ENCODE data around the gene ARHGEF17.

The ARHGEF17 gene

GRCh38 chr11:73324665-73325035 lies 16.6 kb downstream of the ARHGEF17 start:
- no peak overlapping the region for H3K4me3 ChIP-seq (ENCODE audit: low read depth, low read length)
- TF ChIP-seq, protein P1, sequence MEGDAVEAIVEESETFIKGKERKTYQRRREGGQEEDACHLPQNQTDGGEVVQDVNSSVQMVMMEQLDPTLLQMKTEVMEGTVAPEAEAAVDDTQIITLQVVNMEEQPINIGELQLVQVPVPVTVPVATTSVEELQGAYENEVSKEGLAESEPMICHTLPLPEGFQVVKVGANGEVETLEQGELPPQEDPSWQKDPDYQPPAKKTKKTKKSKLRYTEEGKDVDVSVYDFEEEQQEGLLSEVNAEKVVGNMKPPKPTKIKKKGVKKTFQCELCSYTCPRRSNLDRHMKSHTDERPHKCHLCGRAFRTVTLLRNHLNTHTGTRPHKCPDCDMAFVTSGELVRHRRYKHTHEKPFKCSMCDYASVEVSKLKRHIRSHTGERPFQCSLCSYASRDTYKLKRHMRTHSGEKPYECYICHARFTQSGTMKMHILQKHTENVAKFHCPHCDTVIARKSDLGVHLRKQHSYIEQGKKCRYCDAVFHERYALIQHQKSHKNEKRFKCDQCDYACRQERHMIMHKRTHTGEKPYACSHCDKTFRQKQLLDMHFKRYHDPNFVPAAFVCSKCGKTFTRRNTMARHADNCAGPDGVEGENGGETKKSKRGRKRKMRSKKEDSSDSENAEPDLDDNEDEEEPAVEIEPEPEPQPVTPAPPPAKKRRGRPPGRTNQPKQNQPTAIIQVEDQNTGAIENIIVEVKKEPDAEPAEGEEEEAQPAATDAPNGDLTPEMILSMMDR (conservative IDR thresholded peaks at IDR 0.05; ENCODE audit: low read depth, low read length), result no peak
- DNase-seq (ENCODE audit: low read depth), result no peak

GRCh38 chr11:73325036-73325981 lies 17.2 kb downstream of the ARHGEF17 start:
- peak; percentile 53 for DNase-seq (ENCODE audit: low read depth)
- TF ChIP-seq, protein P1 (conservative IDR thresholded peaks at IDR 0.05; ENCODE audit: low read depth, low read length), result no peak
- H3K4me3 ChIP-seq (ENCODE audit: low read depth, low read length), result no peak overlapping the region

- peak; percentile 82 for DNase-seq (ENCODE audit: low read depth)
- H3K4me3 ChIP-seq (ENCODE audit: low read depth, low read length), result no peak overlapping the region
- TF ChIP-seq, protein P1 (conservative IDR thresholded peaks at IDR 0.05; ENCODE audit: low read depth, low read length), result no peak
These were observed 19.1 kb downstream of the ARHGEF17 start for GRCh38 chr11:73326929-73327811.

GRCh38 chr11:73327812-73328364 lies 19.8 kb downstream of the ARHGEF17 start:
- no peak overlapping the region for H3K4me3 ChIP-seq (ENCODE audit: low read depth, low read length)
- TF ChIP-seq, protein P1 (conservative IDR thresholded peaks at IDR 0.05; ENCODE audit: low read depth, low read length), result no peak
- no peak for DNase-seq (ENCODE audit: low read depth)

GRCh38 chr11:73330569-73331093 lies 22.6 kb downstream of the ARHGEF17 start:
- TF ChIP-seq, protein P1 (conservative IDR thresholded peaks at IDR 0.05; ENCODE audit: low read depth, low read length), result peak; percentile 76
- DNase-seq (ENCODE audit: low read depth), result peak; percentile 76
- H3K4me3 ChIP-seq (ENCODE audit: low read depth, low read length), result no peak overlapping the region

DNA sequence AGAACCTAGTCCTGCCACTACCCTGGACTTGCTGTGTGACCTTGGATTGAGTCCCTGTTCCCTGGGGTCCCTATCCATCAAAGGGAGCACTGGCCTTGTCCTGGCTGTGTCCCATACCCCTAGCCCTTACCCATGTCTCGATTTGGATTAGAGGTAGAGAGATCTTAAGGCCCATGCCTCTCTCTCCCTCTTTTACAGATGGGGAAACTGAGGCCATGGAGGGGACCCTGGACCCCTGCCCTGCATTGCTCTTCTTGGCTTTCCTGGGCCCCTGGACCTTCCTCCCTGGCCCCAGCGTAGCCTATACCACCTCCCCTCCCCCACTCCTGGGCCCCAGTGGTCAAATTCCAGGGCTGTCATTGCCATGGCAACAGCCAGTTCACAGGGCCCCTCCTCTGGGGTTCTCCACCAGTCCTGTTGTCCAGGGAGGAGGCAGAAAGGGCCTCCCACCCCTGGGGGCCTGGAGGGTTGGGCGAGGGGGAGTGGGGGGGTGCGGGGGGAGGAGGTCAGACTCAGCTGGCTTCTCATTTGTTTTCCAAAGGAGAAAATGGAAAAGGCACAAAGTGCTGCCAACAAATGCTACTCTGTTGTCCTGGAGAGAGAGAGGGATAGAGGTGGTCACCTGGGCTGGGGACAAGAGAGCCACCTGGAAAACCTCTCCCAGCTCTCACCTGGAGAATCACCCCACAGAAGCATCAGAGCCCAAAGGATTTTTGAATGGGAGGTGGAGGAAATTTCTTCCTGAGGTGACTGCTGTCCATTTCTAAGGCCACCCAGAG lies 23.3 kb downstream of the ARHGEF17 start:
- TF ChIP-seq, protein P1 (conservative IDR thresholded peaks at IDR 0.05; ENCODE audit: low read depth, low read length), result no peak
- H3K4me3 ChIP-seq (ENCODE audit: low read depth, low read length), result no peak overlapping the region
- peak; percentile 85 for DNase-seq (ENCODE audit: low read depth)

Data from choroid plexus epithelial cell (primary cell).